ENCODE measurements around the gene DPP3. TPM values are rescaled to one million over a fixed set of nuclear protein-coding genes. Genes with fewer than 3 reads are reported as not detected.
"Not testable (repeated sequence)": the region's sequence is repeated elsewhere in the genome, so short reads cannot be mapped to it uniquely, and the experiment has no call there.

The DPP3 gene
- polyA plus RNA-seq, 3 donors: 26.2 to 29.4 (median 27.5) TPM

DNA sequence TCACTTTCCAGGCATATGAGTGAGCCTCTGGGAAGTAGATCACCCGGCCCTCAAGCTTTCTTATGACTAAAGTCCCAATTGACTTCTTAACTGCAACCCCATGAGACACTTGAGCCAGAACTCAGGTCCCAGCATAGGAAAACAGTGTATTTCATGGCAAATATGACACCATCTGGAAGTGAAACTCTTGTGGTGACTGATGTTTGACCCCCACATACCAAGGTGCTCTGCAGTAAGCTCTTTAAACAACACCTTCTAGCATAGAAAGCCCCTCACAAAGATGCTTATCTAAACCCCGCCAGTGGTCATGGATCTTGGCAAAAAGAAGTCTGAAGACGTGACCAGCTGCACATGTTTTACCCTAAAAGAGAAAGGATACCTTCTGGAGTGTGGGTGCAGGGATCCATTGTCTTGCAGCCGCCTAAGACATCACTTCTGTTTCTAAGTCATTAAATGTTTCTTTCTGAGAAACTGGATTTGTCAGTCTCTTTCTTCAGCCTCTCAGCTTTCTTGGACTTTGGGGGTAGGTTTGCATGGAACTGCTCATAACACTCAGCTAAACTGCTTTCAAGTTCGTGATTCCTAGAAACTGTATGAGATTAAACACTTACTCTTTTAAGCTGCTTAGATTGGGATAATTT lies 21.0 kb upstream of the DPP3 start:
- no peak for DNase-seq

DNA sequence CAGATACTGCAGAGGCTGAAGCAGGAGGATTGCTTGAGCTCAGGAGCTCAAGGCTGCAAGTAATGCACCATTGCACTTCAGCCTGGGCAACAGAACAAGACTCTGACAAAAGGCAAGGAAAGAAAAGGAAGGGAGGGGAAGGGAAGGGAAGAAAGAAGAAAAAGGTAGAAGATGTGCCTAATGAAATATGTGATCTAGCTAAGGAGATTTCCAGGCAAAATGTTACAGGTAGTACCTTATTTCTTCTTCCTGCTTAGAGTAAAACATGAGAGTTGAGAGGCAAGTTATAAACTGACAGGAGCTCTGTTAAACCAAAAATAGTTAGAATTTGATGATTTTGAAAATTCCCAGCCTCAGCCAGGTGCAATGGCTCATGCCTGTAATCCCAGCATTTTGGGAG lies 18.2 kb upstream of the DPP3 start:
- DNase-seq: no peak

DNA sequence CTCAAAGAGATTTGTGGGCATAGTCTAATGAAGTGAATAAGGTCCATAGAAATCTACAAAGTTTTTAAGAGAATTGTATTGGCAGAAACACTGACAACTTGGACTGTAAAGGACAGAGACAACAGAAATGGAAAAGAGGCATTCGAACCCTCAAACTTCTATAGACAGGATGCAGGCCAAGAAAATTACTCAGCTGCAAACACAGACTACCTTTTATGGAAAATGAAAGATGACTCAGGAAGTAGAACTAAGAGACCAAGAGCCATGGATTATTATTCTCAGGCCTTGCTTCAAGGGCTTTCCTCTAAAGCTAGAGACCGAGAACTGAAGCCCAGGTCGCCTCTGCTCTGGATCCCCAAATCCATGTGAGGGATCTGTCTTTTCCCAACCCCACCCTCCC lies 17.3 kb upstream of the DPP3 start:
- DNase-seq: no peak

DNA sequence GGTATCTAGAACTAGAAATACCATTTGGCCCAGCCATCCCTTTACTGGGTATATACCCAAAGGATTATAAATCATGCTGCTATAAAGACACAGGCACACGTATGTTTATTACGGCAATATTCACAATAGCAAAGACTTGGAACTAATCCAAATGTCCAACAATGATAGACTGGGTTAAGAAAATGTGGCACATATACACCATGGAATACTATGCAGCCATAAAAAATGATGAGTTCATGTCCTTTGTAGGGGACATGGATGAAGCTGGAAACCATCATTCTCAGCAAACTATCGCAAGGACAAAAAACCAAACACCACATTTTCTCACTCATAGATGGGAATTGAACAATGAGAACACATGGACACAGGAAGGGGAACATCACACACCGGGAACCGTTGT lies 16.1 kb upstream of the DPP3 start:
- DNase-seq: not testable (repeated sequence)

DNA sequence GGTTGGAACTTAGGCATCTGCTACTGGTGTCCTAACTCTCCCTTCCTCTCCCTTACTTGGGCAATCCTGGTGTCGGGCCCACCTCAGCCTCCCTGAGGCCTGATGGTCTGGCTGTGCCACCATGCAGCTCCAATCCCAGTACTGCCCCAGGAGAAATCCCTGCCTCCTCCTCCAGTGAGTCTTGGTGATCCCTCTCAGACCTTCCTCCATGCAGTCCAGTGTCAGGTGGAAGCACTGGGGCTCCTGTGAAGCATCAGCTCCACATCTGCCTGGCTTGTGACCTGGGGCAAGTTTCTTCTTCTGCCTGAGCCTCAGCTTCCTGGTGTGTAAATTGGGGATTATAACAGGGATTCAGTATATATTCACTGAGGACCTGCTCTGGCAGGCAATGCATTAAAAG lies 15.3 kb upstream of the DPP3 start:
- DNase-seq: no peak

DNA sequence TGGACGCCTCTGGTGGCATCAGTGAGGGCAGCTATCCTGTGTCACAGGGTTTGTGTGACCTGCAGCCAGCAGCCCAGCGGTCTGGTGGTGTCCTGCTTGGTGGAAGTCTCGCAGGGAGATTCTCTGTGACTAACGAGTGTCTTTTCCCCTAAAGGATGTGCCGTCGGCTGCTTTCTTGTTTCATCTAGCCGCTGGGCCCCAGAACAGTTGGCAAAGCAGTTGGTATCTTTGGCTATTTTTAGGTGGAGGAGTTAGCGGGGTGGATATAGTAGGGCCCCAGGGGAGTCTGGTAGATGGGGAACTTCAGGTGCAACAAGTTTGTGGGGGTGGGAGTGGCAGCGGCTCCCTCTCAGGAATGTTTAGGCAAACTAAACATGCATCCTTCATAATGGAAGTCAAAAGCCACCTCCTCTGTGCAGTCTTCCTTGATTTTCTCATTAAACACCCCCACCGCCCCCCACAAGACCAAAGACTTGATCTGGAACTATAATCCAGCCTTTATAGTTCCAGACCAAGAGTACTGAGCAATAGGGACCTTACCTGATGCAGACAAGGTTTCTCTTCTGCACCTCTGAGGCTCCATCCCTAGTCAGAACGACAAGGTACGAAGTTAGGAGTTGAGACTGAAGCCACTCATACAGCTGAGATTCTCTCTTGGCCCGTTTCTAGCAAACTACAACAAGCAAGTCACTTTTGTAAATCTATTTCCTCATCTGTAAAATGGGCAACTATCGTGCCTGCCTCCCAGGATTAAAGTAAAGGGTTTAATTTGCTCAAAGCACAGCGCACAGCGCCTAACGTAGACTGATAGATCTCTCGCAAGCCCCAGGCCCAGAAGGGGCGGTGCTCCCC lies 14.6 kb upstream of the DPP3 start:
- no peak for DNase-seq

DNA sequence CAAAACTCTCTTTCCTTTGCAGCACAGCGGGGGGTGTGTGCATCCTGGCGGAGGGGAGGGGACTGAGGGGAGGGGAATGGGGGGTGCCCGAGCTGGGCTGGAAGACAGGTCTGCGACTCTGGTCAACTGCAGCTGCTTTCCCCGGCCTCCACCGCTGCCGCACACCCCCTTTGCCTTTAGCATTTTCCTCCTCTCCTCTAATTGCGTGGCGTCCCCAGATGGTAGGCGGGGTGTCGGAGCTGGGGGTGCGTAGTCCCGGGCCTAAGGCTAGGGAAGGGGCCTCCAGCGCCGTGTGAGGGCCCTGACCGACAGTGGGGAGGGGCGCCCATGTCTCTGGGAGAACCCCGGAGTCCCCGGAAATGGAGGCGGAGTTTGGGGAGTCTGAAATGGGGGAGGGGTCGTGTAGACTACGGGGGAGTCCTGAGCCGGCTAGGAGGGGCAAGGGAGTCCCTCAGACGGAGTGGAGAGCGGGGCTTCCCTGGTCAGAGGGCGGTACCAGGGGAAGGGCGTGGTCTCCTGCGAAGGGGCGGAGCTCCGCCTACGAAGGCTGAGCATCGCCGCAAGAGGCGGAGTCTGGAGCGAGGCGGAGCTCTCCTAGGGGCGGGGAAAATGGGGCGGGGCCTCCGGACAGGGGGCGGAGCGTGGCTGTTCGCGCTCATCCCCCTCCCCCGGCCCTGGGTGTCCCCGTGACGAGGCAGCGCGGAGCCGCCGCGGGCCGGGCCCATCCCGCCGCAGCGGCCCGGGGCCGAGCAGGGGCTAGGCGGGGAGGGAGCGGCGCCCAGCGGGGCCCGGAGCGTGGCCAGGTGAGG lies 13.8 kb upstream of the DPP3 start, which contains the start of gene PELI3:
TSS of gene PELI3 (plus strand) at position 681 of the 809 bp plus-strand sequence. CDS start 1,224 bp downstream, outside the sequence.
- peak; percentile 91 for DNase-seq

DNA sequence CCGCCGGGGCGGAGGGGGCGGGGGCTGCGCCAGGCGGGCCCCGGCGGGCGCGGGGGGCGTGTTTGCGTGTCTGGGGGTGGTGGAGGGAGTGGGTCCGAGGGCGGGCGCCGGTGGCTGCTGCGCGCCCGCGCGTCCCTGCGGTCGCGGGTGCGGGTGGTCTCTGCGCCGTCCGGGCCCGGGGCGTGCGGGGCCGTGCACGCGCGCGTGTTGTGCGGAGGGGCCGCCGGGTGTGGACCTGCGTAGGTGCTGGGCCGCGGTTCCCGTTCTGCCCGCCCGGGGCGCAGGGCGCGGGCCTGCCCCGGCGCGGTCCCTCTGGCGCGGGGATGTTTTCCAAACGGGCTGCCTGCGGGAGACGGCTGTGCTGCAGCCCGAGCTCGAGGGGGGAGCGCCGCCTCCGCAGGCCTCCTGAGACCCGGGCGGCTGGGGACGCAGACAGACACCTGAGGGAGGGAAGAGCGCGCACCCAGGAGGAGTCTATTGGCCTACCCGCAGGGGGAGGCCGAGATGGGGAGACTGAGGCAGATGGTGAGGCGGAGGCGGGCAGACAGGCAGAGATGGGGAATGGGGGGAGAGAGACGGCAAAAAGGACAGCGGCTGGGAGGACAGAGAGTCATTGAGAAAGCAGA lies 13.1 kb upstream of the DPP3 start:
- no peak for DNase-seq

DNA sequence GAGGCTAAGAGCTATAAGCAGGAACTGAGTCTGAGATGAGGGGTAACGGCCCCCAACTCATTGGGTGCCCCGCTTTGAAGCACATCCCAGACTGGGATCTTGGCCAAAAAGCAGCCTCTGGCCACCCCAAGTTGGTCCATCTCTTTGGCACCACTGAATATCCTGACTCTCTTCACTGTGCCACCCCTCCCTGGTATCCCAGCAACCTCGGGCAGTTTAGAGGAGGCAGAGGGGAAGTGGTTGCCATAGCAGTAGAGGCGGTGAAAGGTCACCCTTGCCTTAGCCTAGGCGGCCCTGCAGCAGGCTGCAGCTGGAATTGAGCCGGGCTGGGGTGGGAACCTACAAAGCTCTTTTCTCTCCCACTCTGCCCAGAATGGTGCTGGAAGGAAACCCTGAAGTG lies 12.5 kb upstream of the DPP3 start:
- DNase-seq: no peak

DNA sequence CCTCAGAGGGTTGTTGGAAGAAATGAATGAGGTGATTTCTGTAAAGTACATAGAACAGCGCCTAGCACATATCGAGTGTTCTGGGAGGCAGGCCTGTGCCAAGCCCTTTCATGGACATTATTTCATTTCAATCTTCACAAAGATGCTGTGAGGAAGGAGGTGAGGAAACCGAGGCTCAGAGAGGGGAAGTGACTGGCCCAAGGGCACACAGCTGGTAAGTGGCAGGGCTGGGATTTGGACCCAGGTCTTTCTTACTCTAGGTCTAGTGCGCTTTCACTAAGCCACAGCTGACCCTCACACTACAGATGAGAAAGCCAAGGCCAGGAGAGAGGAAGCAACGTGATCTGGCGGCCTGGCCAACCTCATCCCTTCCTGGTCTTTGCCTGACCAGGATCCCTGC lies 11.5 kb upstream of the DPP3 start:
- no peak for DNase-seq

DNA sequence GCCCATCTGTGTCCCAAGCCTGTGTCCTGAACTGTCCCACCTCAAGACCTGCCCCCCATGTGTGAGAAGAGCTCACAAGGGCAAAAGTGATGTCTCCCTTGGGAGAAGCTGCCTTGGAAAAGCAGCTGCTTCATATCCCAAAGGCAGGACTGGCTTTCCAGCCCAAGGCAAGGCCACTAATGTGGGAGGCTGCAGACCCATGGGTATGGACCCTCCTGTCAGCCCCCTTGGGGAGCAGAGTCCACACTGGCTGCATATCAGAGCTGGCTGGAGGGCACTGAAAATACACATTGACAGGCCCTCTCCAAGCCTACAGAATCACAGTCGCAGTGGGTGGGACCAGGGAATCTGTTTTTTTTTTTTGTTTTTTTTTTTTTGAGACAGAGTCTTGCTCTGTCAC lies 10.8 kb upstream of the DPP3 start:
- no peak for DNase-seq

DNA sequence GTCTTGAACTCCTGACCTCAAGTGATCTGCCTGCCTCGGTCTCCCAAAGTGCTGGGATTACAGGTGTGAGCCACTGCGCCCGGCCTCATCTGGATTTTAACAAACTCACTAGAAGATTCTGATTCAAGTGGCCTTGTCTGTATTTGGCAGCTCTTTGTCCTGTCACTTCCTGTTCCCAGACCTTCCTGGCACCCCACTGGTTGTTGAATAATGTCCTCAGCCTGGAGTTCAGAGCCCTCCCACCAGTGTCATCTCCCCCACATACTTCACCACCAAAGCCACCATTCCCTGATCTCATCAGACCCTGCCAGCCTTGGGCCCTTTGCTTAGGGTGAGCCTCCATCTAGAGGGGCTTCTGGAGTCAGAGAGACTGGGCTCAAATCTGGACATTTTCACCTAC lies 10.2 kb upstream of the DPP3 start:
- DNase-seq: no peak

DNA sequence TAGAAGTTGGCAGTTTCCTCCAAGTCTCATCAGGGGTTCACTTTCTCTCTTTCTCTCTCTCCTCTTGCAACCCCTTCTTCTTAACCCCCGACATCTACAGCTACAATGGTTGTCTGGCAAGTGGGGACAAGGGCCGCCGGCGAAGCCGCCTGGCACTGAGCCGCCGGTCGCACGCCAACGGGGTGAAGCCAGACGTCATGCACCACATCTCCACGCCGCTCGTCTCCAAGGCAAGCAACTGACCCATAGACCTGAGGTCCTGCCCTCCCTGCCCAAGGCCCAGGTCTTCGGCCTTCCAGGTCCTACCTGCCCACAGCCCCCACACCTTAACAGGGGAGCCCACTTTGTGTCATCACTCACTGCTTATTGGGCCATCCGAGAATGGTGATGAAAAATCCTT lies 9.1 kb upstream of the DPP3 start:
- no peak for DNase-seq

DNA sequence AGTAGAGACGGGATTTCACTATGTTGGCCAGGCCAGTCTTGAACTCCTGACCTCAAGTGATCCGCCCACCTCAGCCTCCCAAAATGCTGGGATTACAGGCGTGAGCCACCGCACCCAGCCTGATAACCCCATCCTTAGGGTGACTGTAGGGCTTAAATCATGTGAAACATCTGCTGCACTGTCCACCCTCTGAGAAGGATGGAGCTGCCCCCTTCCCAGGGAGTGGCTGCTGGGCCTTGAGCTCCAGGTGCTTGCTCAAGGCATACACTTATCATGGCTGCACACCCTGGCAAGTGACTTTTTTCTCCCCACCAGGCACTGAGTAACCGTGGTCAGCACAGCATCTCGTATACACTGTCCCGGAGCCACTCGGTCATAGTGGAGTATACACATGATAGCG lies 8.2 kb upstream of the DPP3 start:
- DNase-seq: no peak

DNA sequence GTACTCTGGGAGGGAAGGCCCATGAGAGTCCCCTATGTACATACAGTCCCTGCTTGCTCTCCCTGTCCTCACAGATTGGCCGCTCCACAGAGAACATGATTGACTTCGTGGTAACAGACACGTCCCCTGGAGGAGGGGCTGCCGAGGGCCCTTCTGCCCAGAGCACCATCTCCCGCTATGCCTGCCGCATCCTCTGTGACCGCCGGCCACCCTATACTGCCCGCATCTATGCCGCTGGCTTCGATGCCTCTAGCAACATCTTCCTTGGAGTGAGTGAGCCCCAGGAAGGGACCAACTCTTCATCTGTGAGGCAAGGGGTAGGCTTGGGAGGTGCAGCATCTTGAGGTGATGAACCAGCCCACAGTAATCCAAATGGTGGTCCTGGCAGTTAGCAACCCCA lies 7.1 kb upstream of the DPP3 start:
- no peak for DNase-seq

DNA sequence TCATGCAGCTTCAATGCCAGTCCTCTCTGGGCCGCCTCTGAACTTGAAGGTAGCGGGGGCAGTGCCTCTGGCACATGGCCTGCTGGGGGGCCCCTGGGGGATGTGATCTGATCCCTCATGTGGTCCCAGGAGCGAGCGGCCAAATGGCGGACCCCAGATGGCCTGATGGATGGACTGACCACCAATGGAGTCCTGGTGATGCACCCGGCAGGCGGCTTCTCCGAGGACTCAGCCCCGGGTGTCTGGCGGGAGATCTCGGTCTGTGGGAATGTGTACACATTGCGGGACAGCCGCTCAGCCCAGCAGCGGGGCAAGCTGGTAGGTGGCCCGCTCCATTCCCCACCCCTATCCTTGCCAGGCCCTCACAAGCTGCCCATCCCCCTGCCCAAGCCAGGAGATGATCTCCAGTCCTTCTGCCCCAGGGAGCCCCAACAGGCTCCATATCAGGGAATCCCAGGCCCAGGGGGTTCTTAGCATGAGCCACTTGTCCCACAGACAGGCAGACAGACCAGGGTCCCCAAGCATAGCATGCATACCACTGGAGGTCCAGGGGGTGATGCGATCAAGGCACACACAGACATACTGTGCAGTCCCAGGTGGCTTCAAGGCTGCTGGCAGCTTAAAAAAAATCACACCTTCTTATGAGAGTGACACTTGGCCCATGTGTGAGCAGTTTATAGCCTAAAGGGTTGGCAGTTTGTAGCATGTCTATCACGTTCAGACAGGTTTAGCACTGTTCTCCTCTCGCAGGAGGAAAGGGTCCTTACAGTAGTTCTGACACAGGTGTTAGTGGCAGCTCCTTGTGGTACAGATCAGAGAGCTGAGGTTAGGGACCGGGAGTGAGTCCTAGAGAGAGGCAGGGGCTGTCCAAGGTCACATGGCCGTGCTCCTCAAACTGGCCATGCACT lies 6.4 kb upstream of the DPP3 start:
- DNase-seq: no peak

DNA sequence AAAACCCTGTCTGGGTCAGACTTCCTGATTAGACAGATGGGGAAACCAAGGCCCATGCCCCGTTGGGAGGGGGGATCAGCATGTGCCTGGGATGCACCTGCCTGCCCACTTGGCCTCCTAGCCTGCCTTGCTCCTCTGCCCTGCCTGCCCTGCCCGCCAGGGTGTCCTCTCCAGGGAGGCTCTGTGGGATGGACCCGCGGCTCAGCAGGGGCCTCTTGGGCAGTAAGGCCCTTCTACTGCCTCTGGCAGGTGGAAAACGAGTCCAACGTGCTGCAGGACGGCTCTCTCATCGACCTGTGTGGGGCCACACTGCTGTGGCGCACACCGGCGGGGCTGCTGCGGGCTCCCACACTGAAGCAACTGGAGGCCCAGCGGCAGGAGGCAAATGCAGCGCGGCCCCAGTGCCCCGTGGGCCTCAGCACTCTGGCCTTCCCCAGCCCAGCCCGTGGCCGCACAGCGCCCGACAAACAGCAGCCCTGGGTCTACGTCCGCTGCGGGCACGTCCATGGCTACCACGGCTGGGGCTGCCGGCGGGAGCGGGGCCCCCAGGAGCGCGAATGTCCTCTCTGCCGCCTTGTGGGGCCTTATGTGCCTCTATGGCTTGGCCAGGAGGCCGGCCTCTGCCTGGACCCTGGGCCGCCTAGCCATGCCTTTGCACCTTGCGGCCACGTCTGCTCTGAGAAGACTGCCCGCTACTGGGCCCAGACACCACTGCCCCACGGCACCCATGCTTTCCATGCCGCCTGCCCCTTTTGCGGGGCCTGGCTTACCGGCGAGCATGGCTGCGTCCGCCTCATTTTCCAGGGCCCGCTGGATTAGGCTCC lies 4.7 kb upstream of the DPP3 start:
- DNase-seq: no peak

DNA sequence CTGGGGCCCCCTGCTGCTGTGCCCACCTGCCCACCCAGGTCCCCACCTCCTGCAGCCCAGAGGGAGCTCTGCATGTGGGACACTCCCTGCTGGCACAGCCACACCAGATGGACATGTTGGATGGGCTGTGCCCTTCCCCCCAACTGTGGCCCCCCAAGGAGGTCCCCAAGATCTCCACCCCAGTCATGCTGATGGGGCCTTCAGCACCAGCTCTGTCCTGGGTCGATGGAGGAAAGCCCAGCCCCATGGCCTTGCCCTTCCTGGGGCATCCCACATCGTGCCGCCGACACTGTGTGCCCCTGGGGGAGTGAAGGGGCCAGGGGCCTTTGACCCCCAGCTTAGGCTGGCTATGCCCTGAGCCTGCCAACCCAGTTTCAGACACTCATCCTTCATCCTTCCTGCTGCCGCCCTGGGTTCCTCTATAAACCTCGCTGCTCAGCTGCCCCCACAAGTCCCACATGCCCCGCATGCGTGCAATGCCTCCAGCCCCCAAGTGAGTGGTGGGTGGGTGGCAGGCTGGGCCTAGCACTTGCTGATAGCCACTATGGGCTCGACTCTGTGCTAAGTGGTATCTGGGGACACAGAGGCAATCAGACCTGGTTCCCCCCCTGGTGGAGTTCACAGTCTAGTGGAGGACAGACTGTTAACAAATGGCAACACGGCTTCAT lies 3.9 kb upstream of the DPP3 start:
- no peak for DNase-seq

DNA sequence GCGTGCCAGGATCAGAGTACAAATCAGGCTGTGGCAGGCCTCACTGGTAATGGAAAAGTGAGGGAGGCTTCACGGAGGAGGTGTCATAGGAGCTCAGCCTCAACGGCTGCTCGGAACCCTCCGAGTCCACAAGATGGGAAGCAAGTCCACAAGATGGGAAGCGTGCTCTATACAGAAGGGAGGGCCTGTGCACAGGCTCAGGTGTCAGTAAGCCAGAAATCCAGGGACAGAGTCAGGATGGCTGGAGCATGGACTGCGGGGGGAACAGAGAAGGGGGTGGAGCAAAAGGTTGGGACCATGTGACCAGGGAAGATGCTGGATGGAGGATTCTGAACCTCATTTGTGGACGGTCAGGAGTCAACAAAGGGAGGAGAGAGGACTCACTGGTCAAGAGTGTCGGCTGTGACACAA lies 3.4 kb upstream of the DPP3 start:
- no peak for DNase-seq

All from renal pelvis (tissue), 4 donors.